Duodenal mucosa (tissue), 2 donors: ENCODE measurements around the gene SBF1.
A peak's percentile ranks its signal among the peaks of the same experiment; 100 is the strongest.

Experiments
- H3K27ac ChIP-seq: one replicate; pipeline ENCODE4 v1.7.0; 2013; ENCODE audit warnings: low read depth, low read length
- H3K27me3 ChIP-seq, 2 donors: one replicate each; pipeline ENCODE4 v1.7.0; 2013; ENCODE audit warnings: low read length in 2 of 2, control low read depth in 1 of 2; ENCODE audit not compliant: insufficient read depth in 2 of 2, control insufficient read depth in 1 of 2
- H3K36me3 ChIP-seq, 2 donors: one replicate each; pipeline ENCODE4 v1.7.0; 2013; ENCODE audit warnings: low read length in 2 of 2, control low read depth in 1 of 2; ENCODE audit not compliant: insufficient read depth in 2 of 2, control insufficient read depth in 1 of 2
- H3K4me1 ChIP-seq, 2 donors: one replicate each; pipeline ENCODE4 v1.7.0; 2013; ENCODE audit warnings: low read length in 2 of 2, control low read depth in 1 of 2; ENCODE audit not compliant: insufficient read depth in 2 of 2, control insufficient read depth in 1 of 2
- H3K4me3 ChIP-seq, 2 donors: one replicate each; pipeline ENCODE4 v1.7.0; 2013; ENCODE audit warnings: low read length in 2 of 2, low read depth in 1 of 2
- H3K9ac ChIP-seq, 2 donors: one replicate each; pipeline ENCODE4 v1.7.0; 2013; ENCODE audit warnings: low read length in 2 of 2, low read depth in 1 of 2
- H3K9me3 ChIP-seq, 2 donors: one replicate each; pipeline ENCODE4 v1.7.0; 2013; ENCODE audit warnings: low read length in 2 of 2, control low read depth in 1 of 2; ENCODE audit not compliant: control insufficient read depth in 1 of 2

The SBF1 gene

DNA sequence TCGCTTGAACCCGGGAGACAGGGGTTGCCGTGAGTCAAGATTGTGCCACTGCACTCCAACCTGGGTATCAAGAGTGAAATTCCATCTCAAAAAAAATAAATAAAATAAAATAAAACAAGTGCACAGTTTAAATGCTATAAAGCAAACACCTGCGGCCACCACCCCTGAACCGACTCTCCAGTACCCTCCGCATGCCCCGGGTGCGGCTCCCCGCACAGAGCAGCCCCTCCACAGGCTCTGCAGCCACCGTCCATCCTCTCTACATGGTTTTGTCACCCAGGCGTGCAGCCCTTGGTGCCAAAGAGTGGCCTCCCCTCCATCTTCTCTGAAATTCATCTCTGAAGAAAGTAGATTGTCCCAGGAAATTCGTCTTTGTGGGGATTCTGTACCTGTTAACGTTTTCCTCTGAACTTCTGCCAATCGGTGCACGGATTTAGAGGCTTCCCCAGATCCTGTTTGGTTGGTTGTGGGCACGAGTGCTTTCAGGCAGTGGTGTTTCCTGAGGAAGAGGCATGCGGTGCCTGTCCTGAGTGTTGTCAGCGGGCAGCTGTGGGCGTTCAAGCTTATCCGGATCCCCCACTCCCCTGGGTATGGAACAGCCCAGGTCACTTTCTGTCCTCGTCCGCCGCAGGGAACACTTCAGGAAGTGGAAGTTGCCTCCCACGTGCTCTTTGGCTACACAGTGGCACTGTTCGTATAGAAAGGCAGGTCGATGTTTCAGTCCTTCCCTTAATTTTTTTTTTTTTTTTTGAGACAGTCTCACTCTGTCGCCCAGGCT, 15.9 kb upstream of the SBF1 start:
- Histone ChIP-seq H3K9ac (no peak overlapping the region), H3K27me3 (no peaks in the 10 kb centered on the region), H3K36me3 (no peaks in the 10 kb centered on the region), H3K9me3 (no peaks in the 10 kb centered on the region), H3K4me3 (no peak overlapping the region), H3K4me1 (peaks cover 3 to 4% of the 10 kb centered on the region in 2 donors), H3K27ac (no peak overlapping the region)

DNA sequence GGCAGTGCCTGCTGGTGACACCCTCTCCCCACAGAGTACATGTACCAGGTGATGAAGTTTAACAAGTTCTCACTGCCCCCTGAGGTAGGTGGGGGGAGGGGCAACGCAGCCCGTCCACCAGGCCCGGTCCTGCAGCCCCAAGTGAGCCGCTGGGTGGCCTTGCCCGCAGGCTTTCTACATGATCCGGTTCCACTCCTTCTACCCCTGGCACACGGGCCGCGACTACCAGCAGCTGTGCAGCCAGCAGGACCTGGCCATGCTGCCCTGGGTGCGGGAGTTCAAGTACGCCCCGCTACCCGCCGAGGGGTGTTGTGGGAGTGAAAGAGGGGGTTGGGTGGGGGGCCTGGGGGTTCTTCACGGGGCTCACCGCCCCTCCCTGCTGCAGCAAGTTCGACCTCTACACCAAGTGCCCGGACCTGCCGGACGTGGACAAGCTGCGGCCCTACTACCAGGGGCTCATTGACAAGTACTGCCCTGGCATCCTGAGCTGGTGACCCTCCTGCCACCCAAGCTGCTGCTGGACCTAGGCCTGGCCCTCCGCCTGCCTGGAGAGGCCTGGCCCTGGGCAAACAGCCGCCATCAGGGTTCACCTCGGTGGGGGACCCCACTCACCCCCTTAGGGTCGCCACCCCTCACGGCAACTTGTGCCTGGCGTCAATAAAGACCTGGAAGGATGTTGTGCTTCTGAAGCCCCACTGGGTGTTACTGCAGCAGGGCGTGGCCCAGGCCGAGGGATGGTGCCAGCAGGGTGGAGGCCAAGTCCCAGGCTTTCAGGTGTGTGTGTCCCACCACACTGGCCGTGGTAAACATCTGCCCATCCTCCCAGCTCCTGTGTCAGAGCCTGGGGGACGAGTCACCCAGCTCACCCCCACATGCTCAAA, 14.8 kb upstream of the SBF1 start:
- H3K4me1 ChIP-seq = peaks cover 11 to 13% of the 10 kb centered on the region in 2 donors
- H3K4me3 ChIP-seq = no peak overlapping the region
- no peak overlapping the region for H3K27ac ChIP-seq
- no peaks in the 10 kb centered on the region for H3K36me3 ChIP-seq
- no peaks in the 10 kb centered on the region for H3K9me3 ChIP-seq
- no peaks in the 10 kb centered on the region for H3K27me3 ChIP-seq
- H3K9ac ChIP-seq = no peak overlapping the region

DNA sequence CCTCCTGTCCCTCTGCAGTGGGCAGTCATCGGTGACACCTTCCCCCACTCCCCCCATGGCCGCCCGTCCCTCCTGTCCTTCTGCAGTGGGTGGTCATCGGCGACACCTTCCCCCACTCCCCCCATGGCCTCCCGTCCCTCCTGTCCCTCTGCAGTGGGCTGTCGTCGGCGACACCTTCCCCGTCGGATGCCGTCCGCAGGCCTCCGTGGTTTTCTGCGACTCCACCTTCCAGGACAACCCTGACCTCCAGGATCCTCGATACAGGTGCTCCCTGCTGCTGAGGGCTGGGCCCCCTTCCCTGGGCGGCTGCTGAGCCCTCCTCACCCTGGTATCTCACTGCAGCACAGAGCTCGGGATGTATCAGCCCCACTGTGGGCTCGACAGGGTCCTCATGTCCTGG, 14.1 kb upstream of the SBF1 start:
- Histone ChIP-seq H3K4me1 (peaks cover 18 to 20% of the 10 kb centered on the region in 2 donors), H3K27ac (no peak overlapping the region), H3K36me3 (no peaks in the 10 kb centered on the region), H3K9me3 (no peaks in the 10 kb centered on the region), H3K27me3 (no peaks in the 10 kb centered on the region), H3K9ac (no peak overlapping the region), H3K4me3 (no peak overlapping the region)

DNA sequence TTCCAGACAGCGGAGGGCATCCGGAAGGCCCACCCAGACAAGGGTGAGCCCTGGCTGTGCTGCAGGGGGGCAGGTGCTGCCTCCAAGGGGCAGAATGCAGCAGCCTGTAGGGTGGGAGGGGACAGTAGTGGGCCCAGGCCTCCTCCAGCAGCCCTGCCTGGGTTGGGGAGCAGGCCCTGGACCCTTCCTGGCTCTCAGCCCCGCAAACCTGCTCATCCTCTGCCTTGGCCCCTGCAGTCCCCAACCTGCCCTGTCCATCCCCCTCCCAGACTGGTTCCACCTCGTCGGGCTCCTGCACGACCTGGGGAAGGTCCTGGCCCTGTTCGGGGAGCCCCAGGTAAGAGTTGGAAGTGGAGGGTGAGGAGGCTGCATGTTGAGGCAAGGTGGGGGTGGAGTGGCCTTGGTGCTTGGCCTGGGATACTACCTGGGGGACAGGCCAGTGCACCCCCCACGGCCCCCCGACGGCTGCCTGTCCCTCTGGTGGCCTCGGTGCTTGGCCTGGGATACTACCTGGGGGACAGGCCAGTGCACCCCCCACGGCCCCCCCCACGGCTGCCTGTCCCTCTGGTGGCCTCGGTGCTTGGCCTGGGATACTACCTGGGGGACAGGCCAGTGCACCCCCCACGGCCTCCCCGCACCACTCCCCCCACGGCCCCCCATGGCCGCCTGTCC, 13.3 kb upstream of the SBF1 start:
- Histone ChIP-seq H3K27me3 (peaks cover 0 to under 1% of the 10 kb centered on the region in 2 donors), H3K9me3 (no peaks in the 10 kb centered on the region), H3K27ac (no peak overlapping the region), H3K9ac (no peak overlapping the region), H3K4me3 (no peak overlapping the region), H3K4me1 (peaks cover 20 to 27% of the 10 kb centered on the region in 2 donors), H3K36me3 (no peaks in the 10 kb centered on the region)

DNA sequence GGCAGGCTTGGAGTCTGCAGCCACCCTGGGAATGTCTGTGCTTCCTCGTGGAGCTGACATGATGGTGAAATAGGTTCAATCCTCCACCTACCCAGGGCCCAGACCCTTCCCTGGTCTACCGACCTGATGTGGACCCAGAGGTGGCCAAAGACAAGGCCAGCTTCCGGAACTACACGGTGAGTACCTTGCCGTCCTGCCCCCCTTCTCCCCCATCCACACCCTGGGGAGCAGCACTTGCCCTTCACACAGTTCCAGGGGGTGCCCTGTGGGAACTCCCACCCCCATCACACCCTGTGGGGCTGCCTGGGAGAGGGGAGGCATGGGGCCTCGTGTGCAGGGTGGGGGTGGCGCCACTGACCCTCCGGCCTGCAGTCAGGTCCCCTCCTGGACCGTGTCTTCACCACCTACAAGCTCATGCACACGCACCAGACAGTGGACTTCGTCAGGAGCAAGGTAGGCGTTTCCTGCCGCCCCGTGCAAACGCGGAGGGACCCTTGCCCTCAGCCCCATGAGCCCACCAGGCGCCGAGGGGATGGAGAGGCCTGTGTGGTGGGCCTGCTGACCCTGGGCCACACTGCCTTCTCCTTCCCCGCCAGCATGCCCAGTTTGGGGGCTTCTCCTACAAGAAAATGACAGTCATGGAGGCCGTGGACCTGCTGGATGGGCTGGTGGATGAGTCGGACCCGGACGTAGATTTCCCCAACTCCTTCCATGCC, 12.6 kb upstream of the SBF1 start:
- H3K9me3 ChIP-seq = no peaks in the 10 kb centered on the region
- no peaks in the 10 kb centered on the region for H3K36me3 ChIP-seq
- no peak overlapping the region for H3K9ac ChIP-seq
- peaks cover 20 to 34% of the 10 kb centered on the region in 2 donors for H3K4me1 ChIP-seq
- H3K27ac ChIP-seq = no peak overlapping the region
- H3K27me3 ChIP-seq = peaks cover 0 to 5% of the 10 kb centered on the region in 2 donors
- no peak overlapping the region for H3K4me3 ChIP-seq

DNA sequence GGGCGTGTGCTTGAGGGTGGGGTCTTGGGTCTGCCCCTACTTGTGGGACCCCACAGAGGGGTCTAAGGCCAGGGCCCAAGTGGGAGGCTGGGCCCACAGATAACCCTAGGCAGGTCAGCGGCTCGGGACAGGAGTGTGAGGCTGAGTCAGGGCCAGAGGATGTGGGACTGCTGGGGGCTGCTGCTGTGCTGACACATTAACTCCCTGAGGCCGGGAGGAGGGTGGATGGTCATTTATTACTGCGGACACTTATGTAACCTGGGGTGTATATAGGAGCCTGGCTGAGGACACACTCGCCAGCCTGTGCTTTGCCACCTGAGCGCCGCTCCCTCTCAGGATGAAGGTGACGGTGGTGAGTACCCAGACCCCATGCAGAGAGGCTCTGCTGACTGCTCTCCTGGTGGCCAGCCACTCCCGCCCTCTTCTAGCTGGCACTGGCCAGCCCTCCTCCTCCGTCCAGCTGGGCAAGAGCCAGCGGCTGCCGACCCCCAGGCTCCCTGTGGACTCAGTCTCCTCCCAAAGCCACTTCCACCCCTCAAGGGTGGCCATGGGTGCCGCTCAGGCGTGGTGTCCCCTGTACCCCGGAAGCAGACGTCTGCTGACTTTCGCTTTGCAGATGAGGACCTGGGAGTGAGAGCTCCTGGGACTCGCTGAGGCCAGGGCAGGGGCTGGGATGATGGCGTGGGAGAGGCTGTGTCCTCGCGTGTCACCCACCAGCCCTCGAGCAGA, 11.9 kb upstream of the SBF1 start, which contains the start of gene MIOX:
MIOX (plus strand) TSS at position 299 of the 729 bp plus-strand sequence; CDS start at position 338, 39 bp downstream.
- no peak within 1 kb of the TSS for H3K27ac ChIP-seq

DNA sequence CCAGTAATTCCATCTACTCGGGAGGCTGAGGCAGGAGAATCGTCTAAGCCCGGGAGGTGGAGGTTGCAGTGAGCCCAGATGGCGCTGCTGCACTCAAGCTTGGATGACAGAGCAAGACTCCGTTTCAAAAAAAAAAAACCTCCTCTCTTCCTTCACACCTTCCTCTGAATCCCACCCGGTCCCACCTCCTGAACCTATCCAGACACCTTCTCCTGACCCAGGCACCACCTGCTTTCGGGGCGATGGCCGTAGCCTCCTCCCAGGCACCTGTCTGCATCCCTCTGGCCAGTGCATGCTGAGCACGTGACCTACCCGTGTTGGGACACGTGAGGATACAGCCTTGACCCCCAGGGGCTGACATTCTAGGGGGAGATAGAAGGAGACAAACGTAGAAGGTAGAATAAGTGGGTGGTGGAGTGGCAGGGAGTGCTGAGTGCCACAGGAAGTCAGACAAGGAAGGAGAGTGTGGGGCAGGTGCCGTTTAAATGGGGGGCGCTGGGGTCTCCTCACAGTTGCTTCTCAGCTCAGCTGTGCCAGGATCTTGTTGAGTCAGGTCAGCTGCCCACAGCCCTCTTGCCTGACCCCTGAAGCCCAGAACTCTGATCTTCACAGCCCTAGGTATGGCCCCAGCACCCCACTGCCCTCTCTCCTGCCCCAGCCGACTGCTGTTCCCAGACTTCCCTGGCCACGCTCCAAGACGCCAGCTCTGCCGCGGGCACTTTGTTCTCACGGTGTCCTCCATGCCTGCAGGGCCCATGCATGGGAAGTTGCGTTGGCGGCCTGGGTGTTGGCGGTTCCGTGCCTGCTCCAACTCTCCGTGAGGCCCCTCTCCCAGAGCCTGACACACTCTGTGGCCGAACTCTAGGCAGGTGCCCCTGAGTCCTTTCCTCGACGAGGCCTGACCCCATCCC, 10.6 kb upstream of the SBF1 start:
- Histone ChIP-seq H3K4me1 (peaks cover 26 to 41% of the 10 kb centered on the region in 2 donors), H3K27me3 (peaks cover 5 to 6% of the 10 kb centered on the region in 2 donors), H3K4me3 (no peak overlapping the region), H3K36me3 (no peaks in the 10 kb centered on the region), H3K9ac (peak overlapping the region in 1 of 2 donors; percentile 18), H3K9me3 (no peaks in the 10 kb centered on the region), H3K27ac (no peak overlapping the region)

More for the DNA sequence above, 11.9 kb upstream of the SBF1 start, which contains the start of gene MIOX:
- Histone ChIP-seq H3K36me3 (no peaks in the 10 kb centered on the region), H3K9ac (peak within 1 kb of the TSS in 1 of 2 donors; percentile 18), H3K4me3 (no peak within 1 kb of the TSS), H3K9me3 (no peaks in the 10 kb centered on the region), H3K4me1 (peaks cover 25 to 41% of the 10 kb centered on the region in 2 donors), H3K27me3 (peaks cover 5 to 6% of the 10 kb centered on the region in 2 donors)

DNA sequence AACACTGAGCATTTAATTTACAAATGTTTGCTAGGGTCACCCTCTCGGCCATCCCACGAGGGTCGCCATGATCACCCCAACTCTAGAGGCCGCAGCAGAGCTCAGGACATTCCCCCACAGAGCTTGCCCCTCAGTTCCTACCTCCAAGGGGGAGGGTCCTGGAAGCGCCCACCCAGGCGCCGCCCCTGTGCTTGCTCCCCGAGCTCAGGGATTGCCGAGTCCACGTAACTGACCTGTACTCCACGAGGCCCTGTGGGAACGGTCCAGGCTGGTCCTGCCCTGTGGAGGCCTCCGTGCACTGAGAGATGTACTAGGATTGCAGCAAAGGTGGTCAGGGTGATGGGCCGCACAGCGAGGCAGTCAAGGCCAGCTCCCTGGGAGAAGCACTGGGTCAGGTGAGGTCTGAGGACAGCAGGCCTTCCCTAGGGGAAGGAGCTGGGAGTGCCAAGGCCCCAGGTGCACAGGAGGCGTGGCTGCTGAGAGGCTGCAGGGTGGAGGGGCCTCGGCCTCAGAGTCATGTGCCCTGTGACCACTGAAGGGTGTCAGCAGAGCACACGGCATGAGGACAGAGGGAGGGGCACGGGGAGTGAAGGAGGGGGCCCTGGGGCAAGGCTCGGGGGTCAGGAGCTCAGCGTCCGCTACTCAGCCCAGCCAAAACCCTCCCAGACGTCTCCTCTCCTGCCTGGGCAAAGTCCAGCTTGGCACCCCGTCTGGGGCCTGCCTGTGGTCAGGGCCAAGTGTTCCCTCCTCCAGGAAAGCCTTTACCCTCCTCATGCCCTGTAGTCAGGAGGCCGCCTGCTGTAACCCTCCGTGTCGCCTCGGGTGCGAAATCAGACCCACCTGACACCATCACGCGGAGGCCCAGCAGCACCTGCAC, 9.4 kb upstream of the SBF1 start:
- no peaks in the 10 kb centered on the region for H3K9me3 ChIP-seq
- no peak overlapping the region for H3K27ac ChIP-seq
- H3K9ac ChIP-seq = no peak overlapping the region
- peaks cover 5 to 9% of the 10 kb centered on the region in 2 donors for H3K27me3 ChIP-seq
- no peaks in the 10 kb centered on the region for H3K36me3 ChIP-seq
- peak overlapping the region; percentile 4 to 40 for H3K4me3 ChIP-seq
- H3K4me1 ChIP-seq = peaks cover 26 to 41% of the 10 kb centered on the region in 2 donors
